Transverse colon (tissue), 4 donors: ENCODE data around the gene PRKCE. TPM values are rescaled to one million over a fixed set of nuclear protein-coding genes. Genes with fewer than 3 reads are reported as not detected.
"Not testable (repeated sequence)": the region's sequence is repeated elsewhere in the genome, so short reads cannot be mapped to it uniquely, and the experiment has no call there.

ENCODE experiments used
- DNase-seq: peaks from one replicate; pipeline ENCODE4 v3.0.0-alpha.2; 2019
- H3K27ac ChIP-seq, 4 donors: fragments of 200-600 bp; sonication (generic); 2 replicates each; pipeline ENCODE4 v1.5.1; 2016 to 2018; ENCODE audit warnings: inconsistent platforms in 4 of 4
- H3K27me3 ChIP-seq: fragments of 200-600 bp; sonication (generic); 2 replicates; pipeline ENCODE4 v1.5.1; 2017; ENCODE audit warnings: inconsistent platforms
- H3K36me3 ChIP-seq, 4 donors: fragments of 200-600 bp; sonication (generic); 2 replicates each; pipeline ENCODE4 v1.5.1; 2017 to 2019; ENCODE audit warnings: inconsistent platforms in 4 of 4
- H3K4me1 ChIP-seq, 4 donors: fragments of 200-600 bp; sonication (generic); 2 replicates each; pipeline ENCODE4 v1.5.1; 2017 to 2020; ENCODE audit warnings: inconsistent platforms in 4 of 4
- H3K4me3 ChIP-seq, 4 donors: fragments of 200-600 bp; sonication (generic); 1 replicate in 1 of 4; 2 replicates in 3 of 4; pipeline versions ENCODE4 v1.5.1 to v1.6.1; 2017 to 2019; ENCODE audit warnings: inconsistent platforms in 4 of 4
- H3K9me3 ChIP-seq, 2 donors: fragments of 200-600 bp; sonication (generic); 2 replicates each; pipeline ENCODE4 v1.5.1; 2017 to 2019; ENCODE audit warnings: inconsistent platforms in 2 of 2
- EP300 ChIP-seq: sonication (generic); formaldehyde crosslinking; IDR thresholded peaks from one replicate; pipeline ENCODE4 v1.6.1; 2017; ENCODE audit warnings: antibody characterized with exemption, low read depth
- POLR2A ChIP-seq: fragments of 450-650 bp; IDR thresholded peaks from one replicate; pipeline ENCODE4 v1.6.1; 2016; ENCODE audit warnings: antibody characterized with exemption, mild to moderate bottlenecking, moderate library complexity
- POLR2AphosphoS5 ChIP-seq, 3 donors: sonication (generic); formaldehyde crosslinking; IDR thresholded peaks; one replicate each; pipeline ENCODE4 v1.6.1; 2016; ENCODE audit warnings: antibody characterized with exemption in 3 of 3
- WGBS, 2 donors: methylation state at CpG; one replicate each; pipeline ENCODE4 v1.1.5; 2018; ENCODE audit warnings: low coverage in 1 of 2; 5-methylcytosine and 5-hydroxymethylcytosine counted together
- in situ Hi-C, 4 donors: fragments of 200-750 bp; cut with MboI; loops; one replicate each; pipeline versions ENCODE4 v1.15.0 to v1.15.1; 2017; ENCODE audit warnings: low sequenced_read_pairs in 3 of 4, low pct_ligation_motif_present in 1 of 4, low pct_unique_long_range_greater_than_20kb in 1 of 4
- intact Hi-C: fragments of 100-400 bp; cut with DNase I; formaldehyde crosslinking; loops from one replicate; pipeline ENCODE4 v1.15.1; 2023; ENCODE audit warnings: low total_unique reads
- total RNA-seq, 4 donors: library from RNA; depleted of rRNA; stranded (reverse); fragments of >200 nt; gene quantifications; one replicate each; pipeline ENCODE4 v1.1.0, GENCODE V29; 2016
- TF ChIP-seq, protein P1 (sequence below), 5 experiments: fragments of 200-600 bp in 3 of 5; fragments of 450-650 bp in 2 of 5; sonication (generic) in 3 of 5; IDR thresholded peaks; 1 replicate in 2 of 5; 2 replicates in 3 of 5; pipeline ENCODE4 v1.5.1; 2016 to 2017; ENCODE audit warnings: antibody characterized with exemption in 5 of 5, inconsistent platforms in 3 of 5, mild to moderate bottlenecking in 2 of 5, moderate library complexity in 1 of 5

Gene PRKCE
- total RNA-seq, 4 donors from 2014 or later: 8.6 to 20.6 (median 11.3) TPM

DNA sequence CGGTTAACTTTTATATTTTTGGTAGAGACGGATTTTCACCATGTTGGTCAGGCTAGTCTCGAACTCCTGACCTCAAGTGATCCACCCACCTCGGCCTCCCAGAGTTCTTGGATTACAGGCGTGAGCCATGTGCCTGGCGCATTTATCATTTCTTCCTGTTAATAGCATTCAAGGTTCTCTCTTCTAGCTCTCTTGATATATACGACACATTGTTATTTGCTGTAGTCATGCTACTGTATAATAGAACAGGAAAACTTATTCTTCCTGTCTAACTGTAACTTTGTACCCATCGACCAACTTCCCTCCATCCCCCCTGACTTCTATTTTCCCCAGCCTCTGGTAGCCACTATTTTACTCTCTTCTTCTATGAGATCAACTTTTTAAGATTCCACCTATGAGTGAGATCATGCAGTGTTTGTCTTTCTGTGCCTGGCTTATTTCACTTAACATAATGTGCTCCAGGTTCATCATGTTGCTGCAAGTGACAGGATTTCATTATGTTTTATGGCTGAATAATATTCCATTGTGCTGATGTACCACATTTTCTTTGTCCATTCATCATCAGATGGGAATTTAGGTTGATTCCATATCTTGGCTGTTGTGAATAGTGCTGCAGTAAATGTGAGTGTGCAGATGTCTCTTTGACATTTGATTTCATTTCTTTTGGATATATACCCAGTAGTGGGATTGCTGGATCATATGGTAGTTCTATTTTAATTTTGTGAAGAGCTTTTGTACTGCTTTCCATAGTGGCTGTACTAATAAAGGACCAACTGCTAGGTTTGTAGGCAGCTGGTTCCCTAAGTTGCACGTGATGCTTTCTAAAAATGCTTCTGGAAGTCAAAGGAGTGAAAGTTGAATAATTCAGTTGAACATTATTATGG is 205.2 kb downstream of the PRKCE start:
- Histone ChIP-seq H3K9me3 (no peaks in the 10 kb centered on the region), H3K36me3 (no peaks in the 10 kb centered on the region), H3K27me3 (no peaks in the 10 kb centered on the region), H3K4me1 (peaks cover 11 to 19% (median 15%) of the 10 kb centered on the region in 4 donors), H3K27ac (peak overlapping the region in 3 of 4 donors; percentile 42 to 50 (median 43)), H3K4me3 (no peak overlapping the region)
- intact Hi-C loops: no loop called here
- WGBS, 2 donors: 88% methylated on average over 9 of the region's 9 CpGs
- DNase-seq: no peak
- TF ChIP-seq EP300: no peak
- peak; percentile 39 to 81 (median 78) for TF ChIP-seq POLR2AphosphoS5 (IDR thresholded peaks at IDR 0.05)
- in situ Hi-C loops: no loop called here

DNA sequence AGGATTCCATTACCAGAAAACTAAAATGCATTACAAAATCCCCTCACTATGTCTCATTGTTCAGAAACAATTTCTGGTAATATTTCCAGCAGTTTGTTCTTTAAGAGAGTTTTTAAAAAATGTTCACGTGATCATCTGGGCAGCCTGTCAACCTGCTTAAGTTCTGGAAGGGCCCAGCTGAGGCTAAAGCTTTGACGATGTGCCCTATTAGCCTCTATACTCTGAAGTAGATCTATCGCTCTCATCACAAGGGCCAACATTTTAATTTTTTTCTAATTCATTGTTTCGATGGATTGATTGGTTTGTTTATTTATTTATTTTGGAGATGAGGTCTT is 205.8 kb downstream of the PRKCE start:
- Histone ChIP-seq H3K27me3 (no peaks in the 10 kb centered on the region), H3K36me3 (no peaks in the 10 kb centered on the region), H3K27ac (peak overlapping the region in 3 of 4 donors; percentile 42 to 50 (median 43)), H3K4me3 (no peak overlapping the region), H3K4me1 (peaks cover 11 to 19% (median 15%) of the 10 kb centered on the region in 4 donors), H3K9me3 (no peaks in the 10 kb centered on the region)
- TF ChIP-seq, protein P1, sequence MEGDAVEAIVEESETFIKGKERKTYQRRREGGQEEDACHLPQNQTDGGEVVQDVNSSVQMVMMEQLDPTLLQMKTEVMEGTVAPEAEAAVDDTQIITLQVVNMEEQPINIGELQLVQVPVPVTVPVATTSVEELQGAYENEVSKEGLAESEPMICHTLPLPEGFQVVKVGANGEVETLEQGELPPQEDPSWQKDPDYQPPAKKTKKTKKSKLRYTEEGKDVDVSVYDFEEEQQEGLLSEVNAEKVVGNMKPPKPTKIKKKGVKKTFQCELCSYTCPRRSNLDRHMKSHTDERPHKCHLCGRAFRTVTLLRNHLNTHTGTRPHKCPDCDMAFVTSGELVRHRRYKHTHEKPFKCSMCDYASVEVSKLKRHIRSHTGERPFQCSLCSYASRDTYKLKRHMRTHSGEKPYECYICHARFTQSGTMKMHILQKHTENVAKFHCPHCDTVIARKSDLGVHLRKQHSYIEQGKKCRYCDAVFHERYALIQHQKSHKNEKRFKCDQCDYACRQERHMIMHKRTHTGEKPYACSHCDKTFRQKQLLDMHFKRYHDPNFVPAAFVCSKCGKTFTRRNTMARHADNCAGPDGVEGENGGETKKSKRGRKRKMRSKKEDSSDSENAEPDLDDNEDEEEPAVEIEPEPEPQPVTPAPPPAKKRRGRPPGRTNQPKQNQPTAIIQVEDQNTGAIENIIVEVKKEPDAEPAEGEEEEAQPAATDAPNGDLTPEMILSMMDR (IDR thresholded peaks at IDR 0.05): no peak
- no peak for TF ChIP-seq POLR2AphosphoS5 (IDR thresholded peaks at IDR 0.05)
- no peak for TF ChIP-seq POLR2A
- TF ChIP-seq EP300: no peak
- intact Hi-C loops (no loop called here), in situ Hi-C loops (no loop called here)
- DNase-seq: no peak
- 57 to 87% methylated on average over 4 of the region's 4 CpGs for WGBS, 2 donors

DNA sequence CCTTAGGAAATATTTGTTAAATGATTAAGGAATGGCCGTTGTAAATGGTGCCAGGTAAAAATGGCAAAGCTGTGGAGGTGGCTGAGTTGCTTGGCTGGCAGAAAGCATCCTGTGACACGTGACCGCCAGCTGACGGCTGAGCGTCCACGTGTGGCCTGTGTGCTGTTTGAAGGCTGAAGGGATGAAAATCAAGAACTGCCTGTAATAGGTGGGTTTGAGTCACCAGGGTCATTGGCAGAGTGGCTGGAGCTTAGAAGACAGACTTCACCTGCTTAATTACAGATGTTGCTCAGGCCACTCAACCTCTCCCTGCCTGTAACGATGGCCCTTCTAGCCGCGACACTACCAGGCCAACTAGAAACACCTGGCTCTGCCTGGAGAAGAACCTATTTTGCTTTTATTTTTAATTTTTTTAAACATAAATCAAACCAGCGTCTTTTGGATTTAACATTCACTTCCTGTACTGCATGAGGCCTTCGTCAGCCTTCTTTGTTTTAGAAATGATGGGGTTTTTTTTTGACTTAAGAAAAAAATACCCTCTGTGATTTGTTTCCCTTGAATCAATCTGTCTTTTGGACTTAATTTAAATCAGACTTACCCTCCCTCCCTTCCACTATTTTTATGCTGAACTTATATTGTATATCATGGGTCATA is 206.5 kb downstream of the PRKCE start:
- no peaks in the 10 kb centered on the region for H3K27me3 ChIP-seq
- 76 to 79% methylated on average over 11 of the region's 11 CpGs for whole genome bisulfite sequencing, 2 donors
- H3K36me3 ChIP-seq: no peaks in the 10 kb centered on the region
- TF ChIP-seq POLR2A (no peak), POLR2AphosphoS5 (IDR thresholded peaks at IDR 0.05) (no peak), EP300 (no peak)
- TF ChIP-seq, protein P1 (IDR thresholded peaks at IDR 0.05): no peak
- no peaks in the 10 kb centered on the region for H3K9me3 ChIP-seq
- no peak overlapping the region for H3K4me3 ChIP-seq
- DNase-seq: no peak
- in situ Hi-C loops (no loop called here), intact Hi-C loops (no loop called here)
- H3K4me1 ChIP-seq: peaks cover 11 to 19% (median 15%) of the 10 kb centered on the region in 4 donors
- peak overlapping the region in 3 of 4 donors; percentile 42 to 50 (median 43) for H3K27ac ChIP-seq

DNA sequence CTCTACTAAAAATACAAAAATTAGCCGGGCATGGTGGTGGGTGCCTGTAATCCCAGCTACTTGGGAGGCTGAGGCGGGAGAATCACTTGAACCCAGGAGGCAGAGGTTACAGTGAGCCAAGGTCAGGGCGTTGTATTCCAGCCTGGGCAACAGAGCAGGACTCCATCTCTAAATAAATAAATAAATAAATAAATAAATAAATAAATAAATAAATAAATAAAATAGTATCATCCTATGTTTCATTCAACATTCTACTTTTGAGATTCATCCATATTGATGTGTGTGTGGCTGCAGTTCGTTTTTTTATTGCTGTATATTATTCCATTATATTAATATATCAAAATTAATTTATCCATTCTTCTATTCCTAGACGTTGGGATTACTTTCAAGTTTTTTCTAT is 207.4 kb downstream of the PRKCE start:
- intact Hi-C loops, H3K27me3 ChIP-seq, H3K27ac ChIP-seq, in situ Hi-C loops, H3K9me3 ChIP-seq, DNase-seq, H3K4me3 ChIP-seq, H3K36me3 ChIP-seq: not testable (repeated sequence)
- H3K4me1 ChIP-seq: peaks cover 11 to 19% (median 15%) of the 10 kb centered on the region in 4 donors
- 89 to 90% methylated on average over 5 of the region's 5 CpGs for WGBS, 2 donors

DNA sequence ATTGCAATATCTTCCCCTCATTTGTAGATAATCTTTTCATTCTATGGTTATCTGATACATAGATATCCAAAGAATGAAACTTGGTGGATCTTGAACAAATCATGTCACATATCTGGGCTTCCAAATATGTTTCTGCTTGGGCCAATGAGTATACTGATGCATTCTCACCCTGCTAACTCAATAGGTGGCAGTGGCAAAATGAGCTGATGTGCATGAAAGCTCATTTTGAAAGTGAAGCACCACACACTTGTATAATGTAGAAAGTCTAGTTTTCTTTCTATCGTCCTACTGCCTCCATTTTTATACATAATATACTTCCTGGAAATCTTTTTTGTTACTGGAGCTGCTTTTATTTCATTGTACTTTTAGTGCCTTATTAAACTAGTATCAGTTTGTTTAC is 208.2 kb downstream of the PRKCE start:
- TF ChIP-seq POLR2A: no peak
- TF ChIP-seq, protein P1 (IDR thresholded peaks at IDR 0.05): no peak
- no peak for TF ChIP-seq POLR2AphosphoS5 (IDR thresholded peaks at IDR 0.05)
- no peak for TF ChIP-seq EP300
- peaks cover 11 to 19% (median 15%) of the 10 kb centered on the region in 4 donors for H3K4me1 ChIP-seq
- WGBS, 2 donors: 50 to 79% methylated on average over 1 of the region's 1 CpG
- H3K27me3 ChIP-seq: no peaks in the 10 kb centered on the region
- DNase-seq: no peak
- H3K36me3 ChIP-seq: no peaks in the 10 kb centered on the region
- intact Hi-C loops (no loop called here), in situ Hi-C loops (no loop called here)
- peak overlapping the region; percentile 20 to 68 (median 49) for H3K27ac ChIP-seq
- no peaks in the 10 kb centered on the region for H3K9me3 ChIP-seq
- no peak overlapping the region for H3K4me3 ChIP-seq
